Endodermal cell (in vitro differentiated cells): ENCODE measurements around the gene IL7R. TPM values are rescaled to one million over a fixed set of nuclear protein-coding genes. Genes with fewer than 3 reads are reported as not detected.

Experiments
- DNase-seq: peaks from one replicate; pipeline ENCODE4 v3.0.0-alpha.2; 2017
- H3K27ac ChIP-seq: 2 replicates; pipeline ENCODE4 v1.5.1; 2013; ENCODE audit warnings: mild to moderate bottlenecking, low read depth, low read length, moderate library complexity
- H3K27me3 ChIP-seq: 2 replicates; pipeline ENCODE4 v1.6.1; 2013; ENCODE audit warnings: mild to moderate bottlenecking, low read length, moderate library complexity; ENCODE audit not compliant: insufficient read depth, control insufficient read depth, poor library complexity, severe bottlenecking
- H3K36me3 ChIP-seq: 2 replicates; pipeline ENCODE4 v1.7.0; 2013; ENCODE audit warnings: mild to moderate bottlenecking, low read length, moderate library complexity; ENCODE audit not compliant: control insufficient read depth, insufficient read depth
- H3K4me1 ChIP-seq: one replicate; pipeline ENCODE4 v1.7.0; 2013; ENCODE audit warnings: low read length; ENCODE audit not compliant: control insufficient read depth, insufficient read depth
- H3K4me3 ChIP-seq: 2 replicates; pipeline ENCODE4 v1.5.1; 2013; ENCODE audit warnings: mild to moderate bottlenecking, low read length, moderate library complexity
- H3K9ac ChIP-seq: 2 replicates; pipeline ENCODE4 v1.6.1; 2013; ENCODE audit warnings: mild to moderate bottlenecking, low read length, moderate library complexity; ENCODE audit not compliant: poor library complexity, severe bottlenecking; ENCODE audit errors: extremely low read depth
- H3K9me3 ChIP-seq: 2 replicates; pipeline ENCODE4 v1.6.1; 2013; ENCODE audit warnings: mild to moderate bottlenecking, low read length, moderate library complexity; ENCODE audit not compliant: control insufficient read depth
- H3K27ac Mint-ChIP-seq: 2 replicates; pipeline ENCODE4 v1.8.0; 2020; ENCODE audit warnings: mixed read lengths
- H3K27me3 Mint-ChIP-seq: 2 replicates; pipeline ENCODE4 v1.8.0; 2021; ENCODE audit warnings: mild to moderate bottlenecking, mixed read lengths; ENCODE audit not compliant: insufficient read depth
- H3K36me3 Mint-ChIP-seq: 2 replicates; pipeline ENCODE4 v1.8.0; 2020; ENCODE audit warnings: low read depth, mixed read lengths
- H3K4me1 Mint-ChIP-seq: 2 replicates; pipeline ENCODE4 v1.8.0; 2020; ENCODE audit warnings: mixed read lengths
- H3K4me3 Mint-ChIP-seq: 2 replicates; pipeline ENCODE4 v1.8.0; 2020; ENCODE audit warnings: mild to moderate bottlenecking, moderate library complexity, mixed read lengths
- H3K9me3 Mint-ChIP-seq: 2 replicates; pipeline ENCODE4 v1.8.0; 2020; ENCODE audit warnings: mild to moderate bottlenecking, mixed read lengths
- WGBS, 2 experiments: methylation state at CpG; one replicate each; pipeline versions ENCODE4 v1.1.5 to v1.1.7; 2013; ENCODE audit warnings: missing lambda C conversion rate in 2 of 2, mixed read lengths in 1 of 2; ENCODE audit not compliant: insufficient coverage in 1 of 2, insufficient read length in 1 of 2; 5-methylcytosine and 5-hydroxymethylcytosine counted together
- total RNA-seq, 2 donors: library from RNA; stranded (reverse); fragmentation: NEBNext Ultra II Directional in 1 of 2; extraction: Animal tissue kit (Norgen Biotek cat#: 25700) in 1 of 2; gene quantifications; 2 replicates in 1 of 2; 3 replicates in 1 of 2; pipeline ENCODE4 v1.2.1, GENCODE V29; 2021
- TF ChIP-seq, protein P1 (sequence below): fragments of 200-600 bp; sonication (generic); conservative IDR thresholded peaks from 2 replicates; pipeline ENCODE4 v1.5.0; 2021; ENCODE audit warnings: antibody characterized with exemption, mild to moderate bottlenecking

Gene IL7R
- total RNA-seq, 2 donors from 2014 or later: 0.69 to 0.79 TPM

DNA sequence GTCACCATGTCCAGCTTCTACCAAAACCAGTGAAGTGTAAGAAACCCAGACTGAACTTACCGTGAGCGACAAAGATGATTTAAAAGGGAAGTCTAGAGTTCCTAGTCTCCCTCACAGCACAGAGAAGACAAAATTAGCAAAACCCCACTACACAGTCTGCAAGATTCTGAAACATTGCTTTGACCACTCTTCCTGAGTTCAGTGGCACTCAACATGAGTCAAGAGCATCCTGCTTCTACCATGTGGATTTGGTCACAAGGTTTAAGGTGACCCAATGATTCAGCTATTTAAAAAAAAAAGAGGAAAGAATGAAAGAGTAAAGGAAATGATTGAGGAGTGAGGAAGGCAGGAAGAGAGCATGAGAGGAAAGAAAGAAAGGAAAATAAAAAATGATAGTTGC lies 19.8 kb downstream of the IL7R start:
- no peaks in the 10 kb centered on the region for H3K36me3 Mint-ChIP-seq
- 100% methylated on average over 2 of the region's 2 CpGs; no CpG with 5 or more reads in 1 of the 2 experiments for WGBS, 2 experiments
- Histone ChIP-seq H3K9ac (no peak overlapping the region), H3K27ac (no peak overlapping the region), H3K9me3 (no peaks in the 10 kb centered on the region), H3K27me3 (no peaks in the 10 kb centered on the region), H3K4me1 (no peaks in the 10 kb centered on the region), H3K36me3 (no peaks in the 10 kb centered on the region), H3K4me3 (no peak overlapping the region)
- no peak overlapping the region for H3K27ac Mint-ChIP-seq
- H3K4me3 Mint-ChIP-seq: no peak overlapping the region
- DNase-seq: no peak
- H3K4me1 Mint-ChIP-seq: peaks cover 5% of the 10 kb centered on the region
- no peaks in the 10 kb centered on the region for H3K9me3 Mint-ChIP-seq
- TF ChIP-seq, protein P1, sequence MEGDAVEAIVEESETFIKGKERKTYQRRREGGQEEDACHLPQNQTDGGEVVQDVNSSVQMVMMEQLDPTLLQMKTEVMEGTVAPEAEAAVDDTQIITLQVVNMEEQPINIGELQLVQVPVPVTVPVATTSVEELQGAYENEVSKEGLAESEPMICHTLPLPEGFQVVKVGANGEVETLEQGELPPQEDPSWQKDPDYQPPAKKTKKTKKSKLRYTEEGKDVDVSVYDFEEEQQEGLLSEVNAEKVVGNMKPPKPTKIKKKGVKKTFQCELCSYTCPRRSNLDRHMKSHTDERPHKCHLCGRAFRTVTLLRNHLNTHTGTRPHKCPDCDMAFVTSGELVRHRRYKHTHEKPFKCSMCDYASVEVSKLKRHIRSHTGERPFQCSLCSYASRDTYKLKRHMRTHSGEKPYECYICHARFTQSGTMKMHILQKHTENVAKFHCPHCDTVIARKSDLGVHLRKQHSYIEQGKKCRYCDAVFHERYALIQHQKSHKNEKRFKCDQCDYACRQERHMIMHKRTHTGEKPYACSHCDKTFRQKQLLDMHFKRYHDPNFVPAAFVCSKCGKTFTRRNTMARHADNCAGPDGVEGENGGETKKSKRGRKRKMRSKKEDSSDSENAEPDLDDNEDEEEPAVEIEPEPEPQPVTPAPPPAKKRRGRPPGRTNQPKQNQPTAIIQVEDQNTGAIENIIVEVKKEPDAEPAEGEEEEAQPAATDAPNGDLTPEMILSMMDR: no peak
- H3K27me3 Mint-ChIP-seq: peaks cover 4% of the 10 kb centered on the region

GRCh38 chr5:35876922-35877321 lies 20.2 kb downstream of the IL7R start:
- H3K36me3 ChIP-seq: no peaks in the 10 kb centered on the region
- H3K27ac Mint-ChIP-seq: no peak overlapping the region
- 75% methylated on average over 3 of the region's 3 CpGs; no CpG with 5 or more reads in 1 of the 2 experiments for WGBS, 2 experiments
- H3K9ac ChIP-seq: no peak overlapping the region
- H3K4me1 Mint-ChIP-seq: peaks cover 5% of the 10 kb centered on the region
- H3K4me1 ChIP-seq: no peaks in the 10 kb centered on the region
- no peak for DNase-seq
- H3K9me3 ChIP-seq: no peaks in the 10 kb centered on the region
- TF ChIP-seq, protein P1: no peak
- H3K27ac ChIP-seq: no peak overlapping the region
- no peaks in the 10 kb centered on the region for H3K36me3 Mint-ChIP-seq
- no peaks in the 10 kb centered on the region for H3K9me3 Mint-ChIP-seq
- H3K4me3 Mint-ChIP-seq: no peak overlapping the region
- peaks cover 4% of the 10 kb centered on the region for H3K27me3 Mint-ChIP-seq
- H3K27me3 ChIP-seq: no peaks in the 10 kb centered on the region
- no peak overlapping the region for H3K4me3 ChIP-seq

DNA sequence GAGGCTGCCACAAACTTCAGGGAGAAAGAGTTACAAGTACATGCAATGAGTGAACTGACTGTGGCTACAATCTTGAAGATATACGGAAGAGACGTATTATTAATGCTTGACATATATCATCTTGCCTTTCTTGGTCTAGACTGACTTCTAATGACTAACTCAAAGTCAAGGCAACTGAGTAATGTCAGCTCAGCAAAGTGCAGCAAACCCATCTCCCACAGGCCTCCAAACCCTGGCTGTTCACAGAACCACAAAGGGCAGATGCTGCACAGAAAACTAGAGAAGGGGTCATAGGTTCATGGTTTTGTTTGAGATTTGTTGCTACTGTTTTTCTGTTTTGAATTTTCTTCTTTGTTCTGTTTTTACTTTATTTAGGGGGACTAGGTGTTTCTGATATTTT lies 21.0 kb downstream of the IL7R start:
- 79 to 90% methylated on average over 2 of the region's 2 CpGs for WGBS, 2 experiments
- peaks cover 5% of the 10 kb centered on the region for H3K4me1 Mint-ChIP-seq
- H3K9ac ChIP-seq: no peak overlapping the region
- TF ChIP-seq, protein P1: no peak
- peaks cover 4% of the 10 kb centered on the region for H3K27me3 Mint-ChIP-seq
- no peaks in the 10 kb centered on the region for H3K36me3 ChIP-seq
- H3K4me1 ChIP-seq: no peaks in the 10 kb centered on the region
- no peaks in the 10 kb centered on the region for H3K9me3 ChIP-seq
- H3K27ac Mint-ChIP-seq: no peak overlapping the region
- H3K4me3 Mint-ChIP-seq: no peak overlapping the region
- H3K4me3 ChIP-seq: no peak overlapping the region
- H3K27ac ChIP-seq: no peak overlapping the region
- no peaks in the 10 kb centered on the region for H3K9me3 Mint-ChIP-seq
- no peaks in the 10 kb centered on the region for H3K27me3 ChIP-seq
- no peak for DNase-seq
- H3K36me3 Mint-ChIP-seq: no peaks in the 10 kb centered on the region
